GM18951 (cell line): ENCODE measurements around the gene DFFB.

ENCODE experiments used
- POLR2A ChIP-seq: IDR thresholded peaks from 4 replicates; pipeline ENCODE4 v1.6.1; 2011; ENCODE audit warnings: mild to moderate bottlenecking; ENCODE audit not compliant: insufficient read length, insufficient read depth; ENCODE audit errors: extremely low read depth
- in situ Hi-C: fragments of 300-500 bp; cut with MboI; formaldehyde crosslinking; loops from one replicate; pipeline ENCODE4 v1.12.0; 2022; ENCODE audit warnings: low sequenced_read_pairs, mixed read lengths, inconsistent platforms; ENCODE audit not compliant: unreplicated experiment

The DFFB gene

GRCh38 chr1:3925762-3926161, 68.5 kb downstream of the DFFB start:
- in situ Hi-C loops, result no loop called here
- no peak for TF ChIP-seq POLR2A

DNA sequence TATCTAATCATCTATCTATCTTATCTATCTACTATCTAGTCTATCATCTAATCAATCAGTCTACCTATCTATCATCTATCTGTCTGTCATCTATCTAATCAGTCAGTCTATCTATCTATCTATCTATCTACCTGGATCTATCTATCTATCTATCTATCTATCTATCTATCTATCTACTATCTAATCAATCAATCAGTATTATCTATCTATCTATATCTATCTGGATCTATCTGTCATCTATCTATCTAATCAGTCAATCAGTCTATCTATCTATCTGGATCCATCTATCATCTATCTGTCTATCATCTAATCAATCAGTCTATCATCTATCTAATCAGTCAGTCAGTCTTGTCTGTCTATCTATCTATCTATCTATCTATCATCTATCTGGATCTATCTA, 69.7 kb downstream of the DFFB start:
- no peak for TF ChIP-seq POLR2A
- in situ Hi-C loops, result no loop called here

DNA sequence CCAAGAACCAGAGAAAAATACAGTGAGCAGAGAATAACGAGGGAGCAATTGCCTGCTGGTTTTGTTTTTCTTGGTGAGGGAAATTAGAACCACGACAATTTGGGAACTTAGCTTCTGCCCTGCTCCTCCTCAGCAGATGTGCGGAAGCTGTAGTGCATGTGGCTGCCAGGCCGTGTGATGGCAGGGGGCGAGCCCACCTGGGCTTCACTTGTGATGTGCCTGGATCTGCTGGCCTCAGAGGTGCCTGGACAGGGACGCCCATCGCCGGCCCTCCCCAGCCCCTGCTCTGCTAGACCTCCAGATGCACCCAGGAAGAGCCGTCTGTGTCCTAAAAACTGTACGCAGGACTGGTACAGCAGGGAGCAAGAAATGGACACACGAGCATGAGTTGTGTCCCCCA, 71.3 kb downstream of the DFFB start:
- in situ Hi-C loops, result no loop called here
- TF ChIP-seq POLR2A, result no peak

- no peak for TF ChIP-seq POLR2A
- in situ Hi-C loops, result no loop called here
Measured at GRCh38 chr1:3929126-3929525, 71.8 kb downstream of the DFFB start.

- no peak for TF ChIP-seq POLR2A
- in situ Hi-C loops, result no loop called here
Measured at GRCh38 chr1:3930301-3931006, 73.2 kb downstream of the DFFB start.

- in situ Hi-C loops, result no loop called here
- no peak for TF ChIP-seq POLR2A
Measured at GRCh38 chr1:3931007-3931912, 74.0 kb downstream of the DFFB start.

GRCh38 chr1:3932156-3932919, 75.1 kb downstream of the DFFB start:
- no peak for TF ChIP-seq POLR2A
- in situ Hi-C loops, result no loop called here
